ENCODE data around the gene CYB561D2.

Gene CYB561D2

DNA sequence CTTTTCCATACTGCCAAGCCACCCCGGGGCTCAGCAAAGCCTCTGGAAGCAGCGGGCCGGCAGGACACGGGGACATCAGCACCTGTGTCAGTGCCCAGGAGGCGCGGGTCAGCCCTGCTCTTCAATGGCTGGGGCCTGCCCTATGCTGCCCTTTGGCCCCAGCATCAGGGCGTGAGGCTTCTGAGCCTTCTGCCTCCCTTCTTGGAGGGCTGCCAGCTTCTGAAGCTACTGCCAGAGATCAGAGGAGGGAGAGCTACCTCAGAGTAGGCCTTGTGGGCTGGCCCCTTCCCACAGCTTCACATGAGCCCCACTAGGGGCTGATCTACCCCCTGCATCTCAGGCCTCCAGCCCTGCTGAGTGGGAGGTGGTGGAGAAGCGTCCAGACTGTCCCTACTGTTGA lies 21.7 kb downstream of the CYB561D2 start:
- no peaks in the 10 kb centered on the region for H3K27me3 ChIP-seq (ENCODE audit: low read length)
- no peaks in the 10 kb centered on the region for H3K36me3 ChIP-seq (ENCODE audit: low read length)
- H3K9ac ChIP-seq (ENCODE audit: low read length): no peak overlapping the region
- TF ChIP-seq CTCF (IDR thresholded peaks at IDR 0.05; ENCODE audit: insufficient read depth, low read length, poor library complexity, severe bottlenecking) (no peak), EZH2phosphoT487 (conservative IDR thresholded peaks at IDR 0.05; ENCODE audit: low read length) (no peak)
- no peaks in the 10 kb centered on the region for H3K79me2 ChIP-seq (ENCODE audit: insufficient read depth, low read length)
- H3K9me2 ChIP-seq (replicated peaks; ENCODE audit: insufficient read depth, low read length): no peaks in the 10 kb centered on the region
- no peak overlapping the region for H2AFZ ChIP-seq (ENCODE audit: low read depth, low read length, severe bottlenecking)
- no peaks in the 10 kb centered on the region for H3F3A ChIP-seq (ENCODE audit: insufficient read depth)
- H3K4me2 ChIP-seq (ENCODE audit: low read depth, low read length, poor library complexity, severe bottlenecking): no peak overlapping the region
- no peak overlapping the region for H3K27ac ChIP-seq (ENCODE audit: low read depth, low read length)
- H3K9me3 ChIP-seq (ENCODE audit: insufficient read depth, low read length): no peaks in the 10 kb centered on the region
- H3K4me3 ChIP-seq (ENCODE audit: insufficient read depth, low read length, poor library complexity, severe bottlenecking): no peak overlapping the region
- H4K20me1 ChIP-seq (ENCODE audit: low read depth, low read length): no peaks in the 10 kb centered on the region

DNA sequence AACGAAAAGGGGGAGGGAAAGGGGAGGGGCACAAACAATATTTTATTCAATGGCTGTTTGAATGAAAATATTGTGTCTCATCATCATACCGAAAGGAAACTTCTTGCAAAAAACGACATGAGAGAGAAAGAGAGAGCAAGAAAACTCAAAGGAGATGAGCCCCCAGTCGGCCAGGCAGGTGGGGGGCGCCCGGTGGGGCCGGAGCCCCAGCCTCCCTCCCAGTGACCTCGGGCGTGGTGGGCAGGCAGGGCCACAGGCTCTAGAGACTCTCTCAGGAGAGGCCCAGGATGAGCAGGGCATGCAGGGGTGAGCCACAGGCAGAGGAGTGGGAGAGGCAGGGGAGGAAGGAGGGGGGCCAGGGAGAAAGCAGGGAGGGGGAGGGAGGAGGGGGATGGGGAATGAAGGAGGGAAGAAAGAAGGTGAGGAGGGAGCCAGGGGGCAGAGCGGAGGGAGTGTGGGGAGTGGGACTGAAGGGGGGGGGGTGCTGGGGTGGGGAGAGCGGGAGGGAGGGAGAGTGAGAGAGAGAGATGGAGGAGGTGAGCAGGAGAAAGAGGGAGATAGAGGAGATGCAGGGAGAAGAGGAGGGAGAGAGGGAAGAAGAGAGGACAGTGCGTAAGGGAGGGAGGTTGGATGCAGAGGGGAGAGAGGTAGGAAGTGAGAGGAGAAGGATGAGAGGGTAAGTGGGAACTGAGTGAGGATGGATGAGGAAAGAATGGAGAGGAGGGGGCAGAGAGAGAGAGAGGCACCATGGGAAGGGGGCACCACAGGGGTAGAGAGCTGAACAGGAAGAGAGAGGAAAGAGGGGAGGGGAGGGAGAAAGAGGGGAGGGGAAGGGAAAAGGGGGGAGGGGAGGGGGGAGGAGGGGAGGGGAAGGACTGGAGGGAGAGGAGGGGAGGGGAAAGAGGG lies 22.7 kb downstream of the CYB561D2 start:
- Histone ChIP-seq H4K20me1 (ENCODE audit: low read depth, low read length) (no peaks in the 10 kb centered on the region), H3K36me3 (ENCODE audit: low read length) (no peaks in the 10 kb centered on the region), H3F3A (ENCODE audit: insufficient read depth) (no peaks in the 10 kb centered on the region), H3K27me3 (ENCODE audit: low read length) (no peaks in the 10 kb centered on the region), H3K9me3 (ENCODE audit: insufficient read depth, low read length) (no peaks in the 10 kb centered on the region), H3K27ac (ENCODE audit: low read depth, low read length) (no peak overlapping the region), H3K9me2 (replicated peaks; ENCODE audit: insufficient read depth, low read length) (no peaks in the 10 kb centered on the region), H3K4me2 (ENCODE audit: low read depth, low read length, poor library complexity, severe bottlenecking) (no peak overlapping the region), H3K4me3 (ENCODE audit: insufficient read depth, low read length, poor library complexity, severe bottlenecking) (no peak overlapping the region), H2AFZ (ENCODE audit: low read depth, low read length, severe bottlenecking) (no peak overlapping the region), H3K9ac (ENCODE audit: low read length) (no peak overlapping the region), H3K79me2 (ENCODE audit: insufficient read depth, low read length) (no peaks in the 10 kb centered on the region)
- TF ChIP-seq EZH2phosphoT487 (conservative IDR thresholded peaks at IDR 0.05; ENCODE audit: low read length) (no peak), CTCF (IDR thresholded peaks at IDR 0.05; ENCODE audit: insufficient read depth, low read length, poor library complexity, severe bottlenecking) (no peak)

- Histone ChIP-seq H3K9me2 (replicated peaks; ENCODE audit: insufficient read depth, low read length) (no peaks in the 10 kb centered on the region), H3K4me3 (ENCODE audit: insufficient read depth, low read length, poor library complexity, severe bottlenecking) (no peak overlapping the region), H4K20me1 (ENCODE audit: low read depth, low read length) (no peaks in the 10 kb centered on the region), H3K9ac (ENCODE audit: low read length) (no peak overlapping the region), H3K9me3 (ENCODE audit: insufficient read depth, low read length) (no peaks in the 10 kb centered on the region), H3K79me2 (ENCODE audit: insufficient read depth, low read length) (no peaks in the 10 kb centered on the region), H3K27me3 (ENCODE audit: low read length) (no peaks in the 10 kb centered on the region), H3F3A (ENCODE audit: insufficient read depth) (no peaks in the 10 kb centered on the region), H2AFZ (ENCODE audit: low read depth, low read length, severe bottlenecking) (no peak overlapping the region), H3K4me2 (ENCODE audit: low read depth, low read length, poor library complexity, severe bottlenecking) (no peak overlapping the region), H3K36me3 (ENCODE audit: low read length) (no peaks in the 10 kb centered on the region), H3K27ac (ENCODE audit: low read depth, low read length) (no peak overlapping the region)
- TF ChIP-seq CTCF (IDR thresholded peaks at IDR 0.05; ENCODE audit: insufficient read depth, low read length, poor library complexity, severe bottlenecking): no peak
- no peak for TF ChIP-seq EZH2phosphoT487 (conservative IDR thresholded peaks at IDR 0.05; ENCODE audit: low read length)
Observed at GRCh38 chr3:50374363-50375257, 23.9 kb downstream of the CYB561D2 start.

All from SU-DHL-6 (cell line).